ENCODE measurements around the gene OLR1. TPM values are rescaled to one million over a fixed set of nuclear protein-coding genes. Genes with fewer than 3 reads are reported as not detected.

The OLR1 gene
- polyA plus RNA-seq, 1 donor from 2014 or later = not detected

DNA sequence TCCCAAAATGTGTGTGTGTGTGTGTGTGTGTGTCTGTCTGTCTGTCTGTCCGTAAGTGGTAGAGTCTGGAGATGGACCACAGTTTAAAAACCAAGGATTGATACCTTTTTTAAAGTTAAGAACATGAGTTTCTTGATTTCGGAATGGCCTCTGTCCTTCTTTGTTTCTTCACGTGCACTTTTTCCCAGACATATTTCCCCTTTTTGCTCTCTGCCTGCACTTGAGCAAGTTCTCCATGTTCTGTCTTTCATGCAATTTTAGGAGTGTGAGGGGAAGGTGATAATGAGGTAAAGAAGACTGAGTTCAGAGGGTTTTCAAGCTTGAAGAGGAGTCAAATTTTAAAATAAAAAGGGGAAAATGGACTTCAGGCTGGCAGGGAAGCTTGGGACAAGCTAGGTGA, 12.7 kb downstream of the OLR1 start:
- no peak overlapping the region for H3K27ac ChIP-seq (ENCODE audit: low read length)
- no peaks in the 10 kb centered on the region for H3K79me2 ChIP-seq (replicated peaks; ENCODE audit: insufficient read depth, low read length)
- no peak overlapping the region for H3K9ac ChIP-seq (ENCODE audit: low read length)
- H4K20me1 ChIP-seq (ENCODE audit: insufficient read depth) = no peaks in the 10 kb centered on the region
- H3K36me3 ChIP-seq (ENCODE audit: insufficient read depth, low read length) = no peaks in the 10 kb centered on the region
- TF ChIP-seq, protein P1, sequence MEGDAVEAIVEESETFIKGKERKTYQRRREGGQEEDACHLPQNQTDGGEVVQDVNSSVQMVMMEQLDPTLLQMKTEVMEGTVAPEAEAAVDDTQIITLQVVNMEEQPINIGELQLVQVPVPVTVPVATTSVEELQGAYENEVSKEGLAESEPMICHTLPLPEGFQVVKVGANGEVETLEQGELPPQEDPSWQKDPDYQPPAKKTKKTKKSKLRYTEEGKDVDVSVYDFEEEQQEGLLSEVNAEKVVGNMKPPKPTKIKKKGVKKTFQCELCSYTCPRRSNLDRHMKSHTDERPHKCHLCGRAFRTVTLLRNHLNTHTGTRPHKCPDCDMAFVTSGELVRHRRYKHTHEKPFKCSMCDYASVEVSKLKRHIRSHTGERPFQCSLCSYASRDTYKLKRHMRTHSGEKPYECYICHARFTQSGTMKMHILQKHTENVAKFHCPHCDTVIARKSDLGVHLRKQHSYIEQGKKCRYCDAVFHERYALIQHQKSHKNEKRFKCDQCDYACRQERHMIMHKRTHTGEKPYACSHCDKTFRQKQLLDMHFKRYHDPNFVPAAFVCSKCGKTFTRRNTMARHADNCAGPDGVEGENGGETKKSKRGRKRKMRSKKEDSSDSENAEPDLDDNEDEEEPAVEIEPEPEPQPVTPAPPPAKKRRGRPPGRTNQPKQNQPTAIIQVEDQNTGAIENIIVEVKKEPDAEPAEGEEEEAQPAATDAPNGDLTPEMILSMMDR (IDR thresholded peaks at IDR 0.05; ENCODE audit: poor library complexity, severe bottlenecking) = no peak
- no peak for TF ChIP-seq EP300 (conservative IDR thresholded peaks at IDR 0.05; ENCODE audit: poor library complexity, severe bottlenecking)
- no peak for TF ChIP-seq SMC3 (conservative IDR thresholded peaks at IDR 0.05; ENCODE audit: poor library complexity)
- no peak for TF ChIP-seq RAD21 (conservative IDR thresholded peaks at IDR 0.05)
- TF ChIP-seq MXI1 (conservative IDR thresholded peaks at IDR 0.05; ENCODE audit: poor library complexity, severe bottlenecking) = no peak
- TF ChIP-seq EZH2 (IDR thresholded peaks at IDR 0.05; ENCODE audit: borderline replicate concordance, insufficient read depth, low read length, poor library complexity, severe bottlenecking) = no peak
- no peak for TF ChIP-seq TAF1 (IDR thresholded peaks at IDR 0.05; ENCODE audit: low read depth)
- TF ChIP-seq, protein P2, sequence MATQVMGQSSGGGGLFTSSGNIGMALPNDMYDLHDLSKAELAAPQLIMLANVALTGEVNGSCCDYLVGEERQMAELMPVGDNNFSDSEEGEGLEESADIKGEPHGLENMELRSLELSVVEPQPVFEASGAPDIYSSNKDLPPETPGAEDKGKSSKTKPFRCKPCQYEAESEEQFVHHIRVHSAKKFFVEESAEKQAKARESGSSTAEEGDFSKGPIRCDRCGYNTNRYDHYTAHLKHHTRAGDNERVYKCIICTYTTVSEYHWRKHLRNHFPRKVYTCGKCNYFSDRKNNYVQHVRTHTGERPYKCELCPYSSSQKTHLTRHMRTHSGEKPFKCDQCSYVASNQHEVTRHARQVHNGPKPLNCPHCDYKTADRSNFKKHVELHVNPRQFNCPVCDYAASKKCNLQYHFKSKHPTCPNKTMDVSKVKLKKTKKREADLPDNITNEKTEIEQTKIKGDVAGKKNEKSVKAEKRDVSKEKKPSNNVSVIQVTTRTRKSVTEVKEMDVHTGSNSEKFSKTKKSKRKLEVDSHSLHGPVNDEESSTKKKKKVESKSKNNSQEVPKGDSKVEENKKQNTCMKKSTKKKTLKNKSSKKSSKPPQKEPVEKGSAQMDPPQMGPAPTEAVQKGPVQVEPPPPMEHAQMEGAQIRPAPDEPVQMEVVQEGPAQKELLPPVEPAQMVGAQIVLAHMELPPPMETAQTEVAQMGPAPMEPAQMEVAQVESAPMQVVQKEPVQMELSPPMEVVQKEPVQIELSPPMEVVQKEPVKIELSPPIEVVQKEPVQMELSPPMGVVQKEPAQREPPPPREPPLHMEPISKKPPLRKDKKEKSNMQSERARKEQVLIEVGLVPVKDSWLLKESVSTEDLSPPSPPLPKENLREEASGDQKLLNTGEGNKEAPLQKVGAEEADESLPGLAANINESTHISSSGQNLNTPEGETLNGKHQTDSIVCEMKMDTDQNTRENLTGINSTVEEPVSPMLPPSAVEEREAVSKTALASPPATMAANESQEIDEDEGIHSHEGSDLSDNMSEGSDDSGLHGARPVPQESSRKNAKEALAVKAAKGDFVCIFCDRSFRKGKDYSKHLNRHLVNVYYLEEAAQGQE (IDR thresholded peaks at IDR 0.05; ENCODE audit: borderline replicate concordance) = no peak
- TF ChIP-seq POLR2AphosphoS5 (IDR thresholded peaks at IDR 0.05) = no peak
- no peak overlapping the region for H3K4me3 ChIP-seq (ENCODE audit: low read length)
- H3F3A ChIP-seq (ENCODE audit: insufficient read depth, low read length, poor library complexity, severe bottlenecking) = no peaks in the 10 kb centered on the region
- H3K9me2 ChIP-seq (ENCODE audit: insufficient read depth, low read length) = no peaks in the 10 kb centered on the region
- H3K4me2 ChIP-seq (ENCODE audit: low read length) = no peak overlapping the region
- H3K27me3 ChIP-seq (ENCODE audit: insufficient read depth, low read depth, low read length) = no peaks in the 10 kb centered on the region
- peaks cover 5% of the 10 kb centered on the region for H3K9me3 ChIP-seq (ENCODE audit: low read length)
- H2AFZ ChIP-seq (ENCODE audit: low read depth, low read length) = no peak overlapping the region

DNA sequence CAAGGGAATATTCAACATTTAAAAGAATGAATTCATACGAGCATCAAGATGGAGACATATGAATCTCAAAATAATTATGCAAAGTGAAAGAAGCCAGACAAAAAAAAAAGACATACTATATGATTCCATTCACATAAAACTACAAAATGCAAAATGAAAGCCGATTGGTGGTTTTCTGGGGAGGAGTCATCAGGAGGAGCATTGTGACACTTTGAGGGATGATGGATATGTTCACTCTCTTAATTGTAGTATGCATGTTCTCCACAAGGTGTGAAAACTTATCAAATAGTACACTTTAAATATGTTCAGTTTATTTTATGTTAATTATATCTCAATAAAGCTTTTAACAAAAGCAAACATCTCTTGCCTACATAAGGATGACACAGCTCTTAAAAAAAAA, 13.5 kb downstream of the OLR1 start:
- H3K27me3 ChIP-seq (ENCODE audit: insufficient read depth, low read depth, low read length) = no peaks in the 10 kb centered on the region
- H4K20me1 ChIP-seq (ENCODE audit: insufficient read depth) = no peaks in the 10 kb centered on the region
- no peaks in the 10 kb centered on the region for H3F3A ChIP-seq (ENCODE audit: insufficient read depth, low read length, poor library complexity, severe bottlenecking)
- no peak overlapping the region for H3K4me2 ChIP-seq (ENCODE audit: low read length)
- H3K9ac ChIP-seq (ENCODE audit: low read length) = no peak overlapping the region
- no peak overlapping the region for H3K4me3 ChIP-seq (ENCODE audit: low read length)
- H3K27ac ChIP-seq (ENCODE audit: low read length) = no peak overlapping the region
- H3K9me2 ChIP-seq (ENCODE audit: insufficient read depth, low read length) = no peaks in the 10 kb centered on the region
- peaks cover 5% of the 10 kb centered on the region for H3K9me3 ChIP-seq (ENCODE audit: low read length)
- TF ChIP-seq TAF1 (IDR thresholded peaks at IDR 0.05; ENCODE audit: low read depth) = no peak
- TF ChIP-seq, protein P1 (IDR thresholded peaks at IDR 0.05; ENCODE audit: poor library complexity, severe bottlenecking) = no peak
- H3K79me2 ChIP-seq (replicated peaks; ENCODE audit: insufficient read depth, low read length) = no peaks in the 10 kb centered on the region
- no peak overlapping the region for H2AFZ ChIP-seq (ENCODE audit: low read depth, low read length)
- no peaks in the 10 kb centered on the region for H3K36me3 ChIP-seq (ENCODE audit: insufficient read depth, low read length)
